ENCODE data around the gene TTC19. TPM values are rescaled to one million over a fixed set of nuclear protein-coding genes. Genes with fewer than 3 reads are reported as not detected.

TTC19 gene
- total and polyA plus RNA-seq, 9 donors: 19.2 to 80.0 (median 32.4) TPM

GRCh38 chr17:15952916-15953790 is 46.5 kb upstream of the TTC19 start:
- Histone ChIP-seq H3K27ac (no peak overlapping the region), H3K4me1 (ENCODE audit: insufficient read depth) (no peaks in the 10 kb centered on the region), H3K9me3 (no peaks in the 10 kb centered on the region), H3K36me3 (no peaks in the 10 kb centered on the region), H3K27me3 (no peaks in the 10 kb centered on the region), H3K4me3 (no peak overlapping the region)
- WGBS, 3 donors: 75 to 77% (median 76%) methylated on average over 22 of the region's 22 CpGs
- TF ChIP-seq CTCF (IDR thresholded peaks at IDR 0.05) (no peak), POLR2A (IDR thresholded peaks at IDR 0.05) (no peak), EP300 (IDR thresholded peaks at IDR 0.05) (no peak)
- DNase-seq: no peak
- intact Hi-C loops (cut with DNase I): no loop called here

DNA sequence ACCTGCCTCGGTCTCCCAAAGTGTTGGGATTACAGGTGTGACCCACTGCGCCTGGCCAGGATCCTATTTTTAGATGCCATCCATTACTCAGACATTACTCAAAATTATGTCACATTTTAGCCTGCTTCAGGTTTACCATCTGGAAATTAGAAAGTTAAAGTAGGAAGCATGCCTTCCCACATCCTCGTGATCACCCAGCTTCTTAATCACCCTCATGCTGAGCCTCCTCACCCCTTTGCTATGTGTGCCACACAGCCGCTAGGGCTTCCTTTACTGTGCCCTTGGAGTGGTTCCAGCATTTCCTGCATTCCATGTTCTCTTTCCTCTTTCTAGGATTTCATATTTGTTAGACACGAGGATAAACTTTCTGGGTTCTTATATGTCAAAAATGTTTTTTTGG is 45.4 kb upstream of the TTC19 start:
- TF ChIP-seq POLR2A (IDR thresholded peaks at IDR 0.05) (no peak), CTCF (IDR thresholded peaks at IDR 0.05) (no peak), EP300 (IDR thresholded peaks at IDR 0.05) (no peak)
- Histone ChIP-seq H3K4me1 (ENCODE audit: insufficient read depth) (no peaks in the 10 kb centered on the region), H3K4me3 (no peak overlapping the region), H3K27me3 (no peaks in the 10 kb centered on the region), H3K36me3 (no peaks in the 10 kb centered on the region), H3K9me3 (no peaks in the 10 kb centered on the region), H3K27ac (no peak overlapping the region)
- intact Hi-C loops (cut with DNase I): no loop called here
- 70 to 81% (median 70%) methylated on average over 5 of the region's 5 CpGs for WGBS, 3 donors
- no peak for DNase-seq

GRCh38 chr17:15955793-15956541 is 43.7 kb upstream of the TTC19 start:
- intact Hi-C loops (cut with DNase I): no loop called here
- DNase-seq: no peak
- no peaks in the 10 kb centered on the region for H3K4me1 ChIP-seq (ENCODE audit: insufficient read depth)
- TF ChIP-seq POLR2A (IDR thresholded peaks at IDR 0.05) (no peak), CTCF (IDR thresholded peaks at IDR 0.05) (no peak), EP300 (IDR thresholded peaks at IDR 0.05) (no peak)
- 76 to 83% (median 79%) methylated on average over 14 of the region's 14 CpGs for WGBS, 3 donors
- H3K27ac ChIP-seq: no peak overlapping the region
- H3K27me3 ChIP-seq: no peaks in the 10 kb centered on the region
- H3K4me3 ChIP-seq: no peak overlapping the region
- H3K36me3 ChIP-seq: no peaks in the 10 kb centered on the region
- no peaks in the 10 kb centered on the region for H3K9me3 ChIP-seq

GRCh38 chr17:15957206-15957605 is 42.4 kb upstream of the TTC19 start:
- Histone ChIP-seq H3K9me3 (no peaks in the 10 kb centered on the region), H3K27ac (no peak overlapping the region), H3K27me3 (no peaks in the 10 kb centered on the region), H3K4me3 (no peak overlapping the region), H3K36me3 (no peaks in the 10 kb centered on the region), H3K4me1 (ENCODE audit: insufficient read depth) (no peaks in the 10 kb centered on the region)
- WGBS, 3 donors: 94 to 96% (median 95%) methylated on average over 6 of the region's 6 CpGs
- no peak for TF ChIP-seq POLR2A (IDR thresholded peaks at IDR 0.05)
- no peak for TF ChIP-seq EP300 (IDR thresholded peaks at IDR 0.05)
- TF ChIP-seq CTCF (IDR thresholded peaks at IDR 0.05): no peak
- intact Hi-C loops (cut with DNase I): no loop called here
- no peak for DNase-seq
